NCI-H2171 treated with DMSO at 0.1 percent for 48 hours (cell line): ENCODE results near the gene FBXO36.
"Not testable (repeated sequence)": the region's sequence is repeated elsewhere in the genome, so short reads cannot be mapped to it uniquely, and the experiment has no call there.

Source experiments
- DNase-seq: peaks from one replicate; lab custom pipeline; 2025; lab: John Stamatoyannopoulos, UW

FBXO36 gene

GRCh38 chr2:229922449-229923386, at the start of gene FBXO36:
TSS of gene FBXO36 (plus strand) at chr2:229922503. CDS start at chr2:229922514, 11 bp downstream.
- peak; percentile 75 for DNase-seq

GRCh38 chr2:229873123-229873581, 49.2 kb upstream of the FBXO36 start:
- no peak for DNase-seq

GRCh38 chr2:229874647-229875046, 47.7 kb upstream of the FBXO36 start:
- no peak for DNase-seq

- no peak for DNase-seq
Observed at GRCh38 chr2:229875549-229875948, 46.8 kb upstream of the FBXO36 start.

GRCh38 chr2:229879191-229879950, 42.9 kb upstream of the FBXO36 start:
- no peak for DNase-seq

GRCh38 chr2:229880892-229881586, 41.3 kb upstream of the FBXO36 start:
- DNase-seq, result no peak

- no peak for DNase-seq
Observed at GRCh38 chr2:229882583-229882982, 39.7 kb upstream of the FBXO36 start.

- no peak for DNase-seq
Observed at GRCh38 chr2:229884775-229885699, 37.3 kb upstream of the FBXO36 start.

GRCh38 chr2:229887441-229887840, 34.9 kb upstream of the FBXO36 start:
- no peak for DNase-seq

- DNase-seq, result no peak
Observed at GRCh38 chr2:229888031-229888430, 34.3 kb upstream of the FBXO36 start.

- DNase-seq, result no peak
Observed at GRCh38 chr2:229889023-229889422, 33.3 kb upstream of the FBXO36 start.

- no peak for DNase-seq
Observed at GRCh38 chr2:229896857-229897256, 25.4 kb upstream of the FBXO36 start.

GRCh38 chr2:229899604-229900003, 22.7 kb upstream of the FBXO36 start:
- DNase-seq, result no peak

GRCh38 chr2:229900012-229900411, 22.3 kb upstream of the FBXO36 start:
- no peak for DNase-seq

GRCh38 chr2:229900514-229900913, 21.8 kb upstream of the FBXO36 start:
- DNase-seq, result not testable (repeated sequence)

GRCh38 chr2:229901819-229902218, 20.5 kb upstream of the FBXO36 start:
- DNase-seq, result no peak

GRCh38 chr2:229903037-229903436, 19.3 kb upstream of the FBXO36 start:
- DNase-seq, result no peak

GRCh38 chr2:229905601-229906000, 16.7 kb upstream of the FBXO36 start:
- no peak for DNase-seq

- DNase-seq, result no peak
Observed at GRCh38 chr2:229909090-229909489, 13.2 kb upstream of the FBXO36 start.

GRCh38 chr2:229910147-229910831, 12.0 kb upstream of the FBXO36 start:
- DNase-seq, result no peak
